Endothelial cell of hepatic sinusoid (primary cell): ENCODE results near the gene ABCC8.

Experiments
- in situ Hi-C: cut with HindIII; loops from 2 replicates; pipeline ENCODE4 v1.10.0; 2017; ENCODE audit warnings: low sequenced_read_pairs

The ABCC8 gene

GRCh38 chr11:17406818-17407149 lies 69.9 kb downstream of the ABCC8 start:
- in situ Hi-C loops, result no loop called here

DNA sequence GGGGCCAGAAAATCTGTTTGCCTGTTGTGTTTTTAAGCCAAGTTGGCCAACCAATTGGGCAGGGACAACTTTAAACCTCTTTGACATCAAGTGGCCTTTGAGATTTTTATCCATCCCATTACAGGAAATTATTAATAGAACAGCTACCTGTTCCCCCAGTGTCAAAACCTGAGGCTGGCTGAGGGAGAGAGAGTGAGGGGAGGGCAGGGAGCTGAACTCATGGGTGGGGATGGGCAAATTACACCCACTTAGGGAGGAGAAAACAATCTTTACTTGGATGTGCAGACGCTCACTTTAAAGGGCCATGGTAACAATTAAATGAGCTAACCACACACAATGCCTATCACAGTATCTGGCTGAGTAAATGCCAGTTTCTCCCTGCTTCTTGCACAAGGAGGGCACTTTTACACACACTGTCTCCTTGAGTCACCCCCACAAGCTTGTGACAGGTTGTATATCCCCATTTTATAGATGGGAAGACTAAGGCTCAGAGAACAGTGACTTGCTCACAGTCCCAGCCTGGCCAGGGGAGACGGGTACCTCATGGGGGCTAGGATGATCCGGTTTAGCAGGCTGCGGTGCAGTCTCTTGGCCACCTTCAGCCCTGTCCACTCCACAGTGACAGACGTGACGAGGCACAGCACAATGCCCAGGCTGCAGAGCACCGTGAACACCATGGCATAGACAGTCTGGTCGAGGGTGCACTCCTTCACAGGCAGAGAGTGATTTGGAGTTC lies 70.4 kb downstream of the ABCC8 start:
- in situ Hi-C loops, result no loop called here

- in situ Hi-C loops, result no loop called here
These were observed 71.2 kb downstream of the ABCC8 start for GRCh38 chr11:17405232-17406005.

DNA sequence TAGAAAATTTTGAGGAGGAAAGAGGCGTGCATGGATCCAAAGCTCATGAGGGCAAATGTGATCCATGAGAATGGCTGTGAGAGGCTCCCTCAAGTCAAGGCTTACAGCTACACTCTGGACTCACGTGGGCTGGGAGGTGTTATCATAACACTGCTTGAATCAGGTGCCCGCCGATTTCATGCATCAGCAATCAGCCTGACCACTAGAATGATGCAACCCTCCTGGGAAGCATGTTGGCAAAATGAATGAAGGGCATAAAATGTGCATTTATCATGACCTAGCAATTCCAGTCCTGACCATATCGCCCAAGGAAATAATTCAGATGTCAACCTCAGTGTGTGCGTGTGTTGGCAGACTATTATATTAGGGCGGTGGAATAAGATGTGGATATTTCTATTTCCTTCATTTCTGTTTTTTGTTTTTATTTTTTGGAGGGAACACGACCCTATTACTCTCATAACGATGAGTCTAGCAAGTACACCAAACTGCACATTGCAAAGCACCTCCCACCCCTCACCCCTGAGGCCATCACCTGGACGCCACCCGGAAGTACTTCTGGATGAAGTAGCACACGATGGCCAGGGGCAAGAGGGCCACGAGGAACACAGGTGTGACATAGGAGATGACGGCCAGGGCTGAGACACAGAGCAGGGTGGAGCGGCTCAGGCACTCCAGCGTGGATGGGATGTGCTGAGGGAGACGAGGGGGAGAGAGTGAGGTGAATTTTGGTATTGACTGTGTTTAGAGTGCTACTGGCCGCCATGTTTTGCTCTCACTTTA lies 72.5 kb downstream of the ABCC8 start:
- in situ Hi-C loops, result no loop called here

GRCh38 chr11:17402486-17402885 lies 74.2 kb downstream of the ABCC8 start:
- in situ Hi-C loops, result no loop called here

DNA sequence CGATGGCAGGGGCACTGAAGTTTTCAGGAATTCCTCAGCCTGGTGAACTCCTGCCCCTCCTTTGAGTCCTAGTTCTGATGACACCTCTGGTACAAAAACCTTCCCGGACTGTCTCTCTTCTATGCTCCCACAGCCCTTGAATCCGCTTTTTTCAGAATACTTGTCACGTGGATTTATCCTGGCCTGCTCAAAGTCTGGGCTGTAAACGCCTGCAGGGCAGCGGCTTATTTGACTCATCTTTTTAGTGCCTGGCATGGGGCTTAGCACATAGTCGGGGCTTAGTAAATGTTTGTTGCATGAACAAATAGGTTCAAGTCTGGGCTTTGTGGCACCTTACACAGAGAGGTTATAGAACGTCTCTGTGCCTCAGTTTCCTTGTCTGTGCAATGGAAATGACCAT lies 74.8 kb downstream of the ABCC8 start:
- in situ Hi-C loops, result no loop called here

DNA sequence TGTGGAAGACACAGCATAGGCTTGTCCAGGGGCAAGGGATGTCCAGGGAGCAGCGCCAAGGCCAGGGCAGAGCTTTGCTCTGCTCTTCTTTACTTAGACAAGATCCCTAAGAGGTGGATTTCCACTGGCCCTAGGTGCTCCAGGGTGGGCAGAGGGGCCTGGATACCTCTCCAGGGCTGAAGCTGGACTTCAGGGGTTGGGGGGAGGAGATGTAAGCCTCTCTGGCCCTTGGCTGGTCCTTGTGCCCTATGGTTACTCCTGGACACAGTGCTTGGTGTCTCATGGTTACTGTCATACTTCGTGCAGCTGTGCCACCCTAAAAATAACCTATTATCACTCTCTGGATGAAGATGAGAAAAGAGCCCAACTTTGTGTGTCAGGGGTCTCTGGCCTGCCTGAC lies 75.3 kb downstream of the ABCC8 start:
- in situ Hi-C loops, result no loop called here

DNA sequence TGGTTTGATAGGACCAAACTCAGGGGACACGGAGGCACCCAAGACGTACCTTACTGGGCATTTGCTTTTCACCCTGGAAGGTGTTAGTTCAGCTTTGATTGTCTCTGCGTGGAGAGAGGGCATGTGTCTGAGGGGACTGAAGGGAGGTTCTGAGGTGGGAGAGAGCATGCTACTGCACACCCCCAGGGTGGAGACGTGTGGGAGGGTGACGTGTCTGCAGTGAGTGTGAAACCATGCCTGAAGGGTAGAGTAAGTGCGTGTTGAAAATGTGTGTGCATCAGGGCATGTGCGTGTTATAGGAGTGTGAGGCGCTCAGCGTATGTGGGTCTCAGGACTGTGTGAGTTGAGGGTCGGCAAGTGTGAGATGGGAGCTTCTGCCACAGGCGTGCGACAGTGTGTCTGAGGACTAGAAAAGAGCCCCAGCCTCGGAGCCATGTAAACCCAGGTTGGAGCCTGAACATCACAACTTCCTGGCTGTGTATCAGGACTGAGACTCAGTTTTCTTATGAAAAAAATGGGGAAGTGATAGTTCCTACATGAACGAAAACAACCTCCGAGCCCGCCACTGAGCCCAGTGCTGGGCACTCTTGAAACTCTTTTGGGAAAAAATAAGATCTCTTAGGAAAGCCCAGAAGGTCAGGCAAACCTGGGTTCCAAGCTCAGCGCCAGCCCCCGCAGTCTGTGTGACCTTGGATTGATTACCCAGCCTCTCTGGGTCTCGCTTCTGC lies 76.4 kb downstream of the ABCC8 start:
- in situ Hi-C loops, result no loop called here

DNA sequence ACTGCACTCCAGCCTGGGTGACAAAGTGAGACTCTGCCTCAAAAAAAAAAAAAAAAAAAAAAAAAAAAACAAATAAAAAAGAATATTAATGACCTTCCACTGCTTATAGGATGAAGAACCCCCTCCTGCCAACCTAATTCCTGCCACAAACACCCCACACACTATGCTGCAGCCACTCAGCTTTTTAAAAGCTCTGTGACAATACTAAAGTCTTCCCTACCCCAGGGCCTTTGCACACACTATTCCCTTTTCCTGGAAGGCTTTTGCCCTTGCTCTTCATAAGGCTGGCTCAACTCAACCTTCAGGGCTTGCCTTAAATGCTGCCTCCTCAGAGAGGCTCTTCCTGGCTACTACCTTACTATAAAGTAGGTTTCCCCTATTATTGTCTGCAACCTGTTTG lies 77.4 kb downstream of the ABCC8 start:
- in situ Hi-C loops, result no loop called here

DNA sequence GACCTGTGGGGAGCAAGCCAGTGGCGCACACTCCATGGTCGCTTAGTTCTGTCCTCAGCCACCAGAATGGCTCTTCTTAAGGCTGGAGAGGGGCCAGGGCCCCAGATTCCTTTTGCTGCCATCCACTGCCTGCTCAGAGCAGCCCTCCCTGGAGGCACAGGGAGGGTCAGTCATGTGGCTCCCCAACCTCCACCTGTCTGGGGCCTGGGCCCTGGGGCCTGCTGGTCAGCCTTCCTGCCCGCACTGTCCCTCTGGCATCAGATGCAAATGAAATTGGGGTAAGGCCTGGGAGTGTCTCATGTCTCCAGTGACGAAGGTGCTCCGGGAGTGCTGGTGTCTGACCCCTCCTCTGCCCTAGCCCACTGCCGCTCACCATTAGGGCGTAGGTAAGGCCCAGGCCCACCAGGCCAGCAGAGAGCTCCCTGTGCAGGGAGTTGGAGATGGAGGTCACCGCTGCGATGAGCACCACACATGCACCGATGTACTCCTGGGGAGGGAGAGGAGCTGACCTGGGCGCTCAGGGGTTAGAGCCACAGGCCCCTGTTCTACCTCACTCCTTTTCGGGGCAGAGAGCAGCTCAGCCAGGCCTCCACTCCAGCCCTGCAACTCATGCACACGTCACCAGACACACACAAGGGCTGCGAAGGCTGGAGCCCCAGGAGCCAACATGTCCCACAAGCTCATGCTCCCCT lies 79.2 kb downstream of the ABCC8 start:
- in situ Hi-C loops, result no loop called here

DNA sequence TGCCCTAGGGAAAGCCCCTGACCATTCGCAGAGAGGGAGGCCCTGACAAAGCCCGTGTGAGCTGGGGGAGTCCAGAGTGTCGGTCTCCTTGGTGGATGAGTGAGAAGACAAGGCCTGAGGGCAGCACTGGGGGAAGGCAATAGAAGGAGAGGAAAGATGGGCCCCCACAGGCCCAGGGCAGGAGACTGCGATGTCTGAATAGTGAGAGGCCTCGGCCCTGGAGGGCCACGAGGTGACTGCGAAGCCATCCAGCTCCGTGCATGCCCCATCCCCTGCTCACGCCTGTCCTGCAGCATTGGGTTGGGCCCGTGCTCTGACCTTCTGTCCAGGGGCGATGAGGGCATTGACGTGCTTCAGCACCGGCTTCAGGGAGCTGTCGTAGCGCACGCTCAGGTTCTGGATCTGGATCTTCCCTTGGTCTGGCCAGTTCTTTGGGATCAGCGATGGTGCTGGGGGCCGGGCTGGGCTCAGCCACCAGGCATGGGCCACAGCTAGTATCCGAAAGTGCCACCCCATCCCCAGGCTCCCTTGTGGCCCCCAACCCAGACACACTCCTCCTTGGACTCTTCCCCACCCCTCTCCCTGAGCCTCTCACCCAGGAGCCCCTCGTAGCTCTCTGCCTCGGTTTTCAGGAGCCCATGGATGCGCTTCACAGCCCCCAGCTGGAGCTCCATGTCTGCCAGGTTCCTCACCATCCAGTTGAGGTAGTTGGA lies 79.9 kb downstream of the ABCC8 start:
- in situ Hi-C loops, result no loop called here

- in situ Hi-C loops, result no loop called here
These were observed 80.7 kb downstream of the ABCC8 start for GRCh38 chr11:17395978-17396377.

- in situ Hi-C loops, result no loop called here
These were observed 81.1 kb downstream of the ABCC8 start for GRCh38 chr11:17395554-17395961.

GRCh38 chr11:17394743-17395390 lies 81.8 kb downstream of the ABCC8 start:
- in situ Hi-C loops, result no loop called here

- in situ Hi-C loops, result no loop called here
These were observed 83.2 kb downstream of the ABCC8 start for GRCh38 chr11:17393472-17393871.

GRCh38 chr11:17392872-17393271 lies 83.8 kb downstream of the ABCC8 start:
- in situ Hi-C loops, result no loop called here

GRCh38 chr11:17391493-17392355 lies 84.9 kb downstream of the ABCC8 start:
- in situ Hi-C loops, result no loop called here

DNA sequence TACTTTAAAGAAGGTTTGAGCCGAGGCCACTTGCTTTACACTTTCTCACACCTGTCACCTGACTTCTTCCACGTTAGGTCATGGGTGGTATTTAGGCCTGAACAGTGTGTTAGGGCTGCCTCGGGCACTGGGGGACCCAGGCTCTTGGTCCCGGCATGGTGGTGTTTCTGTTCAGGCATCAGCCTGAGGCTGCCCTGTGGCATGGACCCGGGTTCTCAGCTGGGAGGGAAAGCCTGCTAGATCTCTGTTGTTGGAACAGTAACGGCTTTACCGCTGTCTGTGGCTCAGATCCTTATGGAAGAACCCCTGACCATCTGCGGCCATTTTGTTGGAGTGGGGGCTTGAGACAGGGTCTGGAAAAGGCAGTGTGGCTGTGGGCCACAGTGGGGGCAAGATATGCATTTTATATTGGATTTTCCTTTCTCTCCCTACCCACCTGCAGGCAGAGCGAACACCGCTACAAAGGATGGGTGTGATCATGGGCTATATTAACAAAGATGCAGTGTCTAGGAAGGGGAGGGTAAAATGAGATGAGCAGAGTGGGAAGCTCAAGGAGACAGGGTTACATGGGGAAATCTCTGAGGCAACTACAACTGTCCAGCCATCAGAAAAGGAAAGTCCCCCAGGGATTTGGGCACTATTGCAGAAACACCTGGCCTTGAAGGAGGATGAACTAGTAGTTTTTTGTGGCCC lies 86.5 kb downstream of the ABCC8 start:
- in situ Hi-C loops, result no loop called here
